H9 (cell line): Measurements from ENCODE around the gene LYRM1. TPM values are rescaled to one million over a fixed set of nuclear protein-coding genes. Genes with fewer than 3 reads are reported as not detected.

Source experiments
- DNase-seq: peaks from one replicate; pipeline ENCODE4 v3.0.0-alpha.2; 2017
- H2AFZ ChIP-seq: one replicate; pipeline ENCODE4 v1.6.1; 2013; ENCODE audit warnings: mild to moderate bottlenecking, low read length, control low read depth, moderate library complexity
- H2AK5ac ChIP-seq: 2 replicates; pipeline ENCODE4 v1.6.1; 2013; ENCODE audit warnings: low read length, control low read depth, mixed read lengths; ENCODE audit not compliant: insufficient read length
- H2BK120ac ChIP-seq: one replicate; pipeline ENCODE4 v1.6.1; 2013; ENCODE audit warnings: low read depth, mild to moderate bottlenecking, low read length, control low read depth, inconsistent platforms; ENCODE audit not compliant: poor library complexity, severe bottlenecking
- H2BK12ac ChIP-seq: 2 replicates; pipeline ENCODE4 v1.6.1; 2013; ENCODE audit warnings: low read length, control low read depth, mixed read lengths, low read depth; ENCODE audit not compliant: insufficient read length
- H2BK15ac ChIP-seq: 2 replicates; pipeline ENCODE4 v1.6.1; 2013; ENCODE audit warnings: low read depth, low read length, control low read depth
- H2BK20ac ChIP-seq: one replicate; pipeline ENCODE4 v1.6.1; 2013; ENCODE audit warnings: low read depth, mild to moderate bottlenecking, low read length, control low read depth, inconsistent platforms; ENCODE audit not compliant: poor library complexity, severe bottlenecking
- H2BK5ac ChIP-seq: 2 replicates; pipeline ENCODE4 v1.6.1; 2013; ENCODE audit warnings: low read length, control low read depth, mixed read lengths; ENCODE audit not compliant: insufficient read length
- H3K14ac ChIP-seq: 2 replicates; pipeline ENCODE4 v1.6.1; 2013; ENCODE audit warnings: low read length, control low read depth; ENCODE audit not compliant: insufficient read depth
- H3K18ac ChIP-seq: 2 replicates; pipeline ENCODE4 v1.6.1; 2013; ENCODE audit warnings: low read depth, mild to moderate bottlenecking, mixed read lengths, low read length, control low read depth; ENCODE audit not compliant: insufficient read length
- H3K23ac ChIP-seq: 2 replicates; pipeline ENCODE4 v1.6.1; 2013; ENCODE audit warnings: low read length, control low read depth, mixed read lengths, low read depth; ENCODE audit not compliant: insufficient read length
- H3K23me2 ChIP-seq: 2 replicates; pipeline ENCODE4 v1.6.1; 2013; ENCODE audit warnings: low read depth, mild to moderate bottlenecking, mixed read lengths, low read length, control low read depth; ENCODE audit not compliant: insufficient read length, poor library complexity, severe bottlenecking
- H3K27ac ChIP-seq: 2 replicates; pipeline ENCODE4 v1.5.1; 2013; ENCODE audit warnings: low read length, control low read depth, mixed read lengths, low read depth; ENCODE audit not compliant: insufficient read length
- H3K27me3 ChIP-seq: 2 replicates; pipeline ENCODE4 v1.6.1; 2013; ENCODE audit warnings: low read length, control low read depth, inconsistent platforms; ENCODE audit not compliant: insufficient read depth
- H3K4ac ChIP-seq: 2 replicates; pipeline ENCODE4 v1.6.1; 2013; ENCODE audit warnings: low read depth, mild to moderate bottlenecking, control low read depth, inconsistent platforms, low read length, moderate library complexity
- H3K4me1 ChIP-seq: 2 replicates; pipeline ENCODE4 v1.6.1; 2013; ENCODE audit warnings: low read length, control low read depth, inconsistent platforms; ENCODE audit not compliant: insufficient read depth
- H3K4me2 ChIP-seq: 2 replicates; pipeline ENCODE4 v1.6.1; 2013; ENCODE audit warnings: low read length, control low read depth, mixed read lengths; ENCODE audit not compliant: insufficient read length, insufficient read depth
- H3K56ac ChIP-seq: 2 replicates; pipeline ENCODE4 v1.6.1; 2013; ENCODE audit warnings: low read depth, mild to moderate bottlenecking, mixed read lengths, low read length, control low read depth; ENCODE audit not compliant: insufficient read length
- H3K79me1 ChIP-seq: 2 replicates; pipeline ENCODE4 v1.6.1; 2013; ENCODE audit warnings: low read depth, mild to moderate bottlenecking, moderate library complexity, low read length, control low read depth, inconsistent platforms; ENCODE audit not compliant: insufficient read depth, poor library complexity, severe bottlenecking
- H3K79me2 ChIP-seq: 2 replicates; pipeline ENCODE4 v1.6.1; 2013; ENCODE audit warnings: low read length, control low read depth, inconsistent platforms; ENCODE audit not compliant: insufficient read depth
- H3K9ac ChIP-seq: 2 replicates; pipeline ENCODE4 v1.6.1; 2013; ENCODE audit warnings: low read length, control low read depth, mixed read lengths; ENCODE audit not compliant: insufficient read length; ENCODE audit errors: extremely low read depth
- H3K9me3 ChIP-seq: one replicate; pipeline ENCODE4 v1.6.1; 2013; ENCODE audit warnings: low read depth, low read length, inconsistent platforms; ENCODE audit not compliant: control insufficient read depth
- H3T11ph ChIP-seq: one replicate; pipeline ENCODE4 v1.6.1; 2013; ENCODE audit warnings: mild to moderate bottlenecking, low read length, control low read depth, inconsistent platforms
- H4K20me1 ChIP-seq: one replicate; pipeline ENCODE4 v1.6.1; 2013; ENCODE audit not compliant: control insufficient read depth, insufficient read length, insufficient read depth
- H4K5ac ChIP-seq: 2 replicates; pipeline ENCODE4 v1.6.1; 2013; ENCODE audit warnings: low read depth, mild to moderate bottlenecking, mixed read lengths, low read length, control low read depth; ENCODE audit not compliant: insufficient read length
- H4K8ac ChIP-seq: replicated peaks from 2 replicates; pipeline ENCODE4 v1.6.1; 2013; ENCODE audit warnings: low read length, control low read depth, mixed read lengths, low read depth; ENCODE audit not compliant: insufficient read length
- H4K91ac ChIP-seq: 2 replicates; pipeline ENCODE4 v1.6.1; 2013; ENCODE audit warnings: low read depth, mild to moderate bottlenecking, moderate library complexity, mixed read lengths, low read length, control low read depth; ENCODE audit not compliant: insufficient read length
- H3K27ac Mint-ChIP-seq, 3 experiments: 2 replicates in 2 of 3; 3 replicates in 1 of 3; pipeline ENCODE4 v1.8.0; 2020 to 2021; ENCODE audit warnings: mixed read lengths in 3 of 3, mild to moderate bottlenecking in 1 of 3, moderate library complexity in 1 of 3
- H3K27me3 Mint-ChIP-seq: 2 replicates; pipeline ENCODE4 v1.8.0; 2021; ENCODE audit warnings: low read depth, mild to moderate bottlenecking, moderate library complexity, mixed read lengths
- H3K36me3 Mint-ChIP-seq, 3 experiments: 2 replicates in 2 of 3; 3 replicates in 1 of 3; pipeline ENCODE4 v1.8.0; 2020 to 2021; ENCODE audit warnings: low read depth in 3 of 3, mixed read lengths in 3 of 3; ENCODE audit not compliant: insufficient read depth in 1 of 3
- H3K4me1 Mint-ChIP-seq, 2 experiments: 2 replicates each; pipeline ENCODE4 v1.8.0; 2020; ENCODE audit warnings: mixed read lengths in 2 of 2
- H3K4me3 Mint-ChIP-seq, 2 experiments: 2 replicates in 1 of 2; 3 replicates in 1 of 2; pipeline ENCODE4 v1.8.0; 2020 to 2021; ENCODE audit warnings: mild to moderate bottlenecking in 2 of 2, mixed read lengths in 2 of 2, moderate library complexity in 1 of 2
- H3K9me3 Mint-ChIP-seq, 2 experiments: 2 replicates in 1 of 2; 3 replicates in 1 of 2; pipeline ENCODE4 v1.8.0; 2020; ENCODE audit warnings: mild to moderate bottlenecking in 2 of 2, mixed read lengths in 2 of 2, moderate library complexity in 1 of 2
- WGBS: extraction: QIAGEN DNeasy Blood & Tissue Kit; methylation state at CpG from one replicate; pipeline ENCODE4 v1.1.7; 2013; ENCODE audit warnings: missing lambda C conversion rate, low lambda C conversion rate, mixed read lengths; ENCODE audit not compliant: insufficient read length; ENCODE audit errors: extremely low coverage; 5-methylcytosine and 5-hydroxymethylcytosine counted together
- total RNA-seq: library from RNA; stranded (reverse); gene quantifications from 2 replicates; pipeline ENCODE4 v1.2.1, GENCODE V29; 2021
- TF ChIP-seq, protein P1 (sequence below): fragments of 200-600 bp; sonication (generic); conservative IDR thresholded peaks from 3 replicates; pipeline ENCODE4 v1.8.0; 2021; ENCODE audit warnings: antibody characterized with exemption, mild to moderate bottlenecking

LYRM1 gene
- total RNA-seq, 1 experiment from 2014 or later, result 9.6 TPM

DNA sequence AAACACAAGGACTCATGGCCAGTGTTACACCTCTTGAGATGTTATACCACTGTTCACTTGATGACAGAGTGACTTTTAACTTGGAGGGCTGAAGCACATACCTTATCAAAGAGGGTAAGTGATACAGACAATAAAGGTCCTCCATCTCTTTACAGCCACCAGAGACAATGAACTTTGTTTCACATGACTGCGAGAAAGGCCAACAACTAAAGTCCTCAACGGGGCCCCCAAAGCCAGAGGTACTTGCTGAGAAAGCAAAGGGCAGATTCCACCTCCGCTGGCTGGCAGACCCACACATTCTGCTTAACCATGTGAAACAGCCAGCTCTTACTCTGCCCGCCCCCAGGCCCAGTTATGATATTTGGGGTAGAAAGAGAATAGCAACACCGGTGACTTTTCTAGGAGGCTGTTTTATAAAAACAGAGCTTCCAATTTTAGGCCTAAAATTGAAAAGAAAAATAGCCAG, 21.9 kb upstream of the LYRM1 start:
- H3K14ac ChIP-seq, result no peak overlapping the region
- Mint-ChIP-seq H3K36me3 (peaks cover 0 to 8% (median 0%) of the 10 kb centered on the region in 3 experiments; a peak in 3 of 7 replicates), H3K9me3 (no peaks in the 10 kb centered on the region), H3K27ac (peak overlapping the region in 2 of 3 experiments; percentile 38 to 52; a peak in 1 of 7 replicates), H3K4me1 (peaks cover 33 to 35% of the 10 kb centered on the region in 2 experiments), H3K27me3 (no peaks in the 10 kb centered on the region), H3K4me3 (no peak overlapping the region)
- no peaks in the 10 kb centered on the region for H3K9me3 ChIP-seq
- H3K79me1 ChIP-seq, result peaks cover 2% of the 10 kb centered on the region
- no CpG with 5 or more reads among the region's 5 CpGs for WGBS
- H3K56ac ChIP-seq, result no peak overlapping the region
- H3K23me2 ChIP-seq, result no peaks in the 10 kb centered on the region
- H3K9ac ChIP-seq, result no peak overlapping the region
- peaks cover 5% of the 10 kb centered on the region; the same call in 1 of the 2 replicates for H3K79me2 ChIP-seq
- H4K20me1 ChIP-seq, result no peaks in the 10 kb centered on the region
- H2BK12ac ChIP-seq, result no peak overlapping the region
- no peak overlapping the region for H2BK15ac ChIP-seq
- TF ChIP-seq, protein P1, sequence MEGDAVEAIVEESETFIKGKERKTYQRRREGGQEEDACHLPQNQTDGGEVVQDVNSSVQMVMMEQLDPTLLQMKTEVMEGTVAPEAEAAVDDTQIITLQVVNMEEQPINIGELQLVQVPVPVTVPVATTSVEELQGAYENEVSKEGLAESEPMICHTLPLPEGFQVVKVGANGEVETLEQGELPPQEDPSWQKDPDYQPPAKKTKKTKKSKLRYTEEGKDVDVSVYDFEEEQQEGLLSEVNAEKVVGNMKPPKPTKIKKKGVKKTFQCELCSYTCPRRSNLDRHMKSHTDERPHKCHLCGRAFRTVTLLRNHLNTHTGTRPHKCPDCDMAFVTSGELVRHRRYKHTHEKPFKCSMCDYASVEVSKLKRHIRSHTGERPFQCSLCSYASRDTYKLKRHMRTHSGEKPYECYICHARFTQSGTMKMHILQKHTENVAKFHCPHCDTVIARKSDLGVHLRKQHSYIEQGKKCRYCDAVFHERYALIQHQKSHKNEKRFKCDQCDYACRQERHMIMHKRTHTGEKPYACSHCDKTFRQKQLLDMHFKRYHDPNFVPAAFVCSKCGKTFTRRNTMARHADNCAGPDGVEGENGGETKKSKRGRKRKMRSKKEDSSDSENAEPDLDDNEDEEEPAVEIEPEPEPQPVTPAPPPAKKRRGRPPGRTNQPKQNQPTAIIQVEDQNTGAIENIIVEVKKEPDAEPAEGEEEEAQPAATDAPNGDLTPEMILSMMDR, result no peak
- H4K5ac ChIP-seq, result no peak overlapping the region
- no peak overlapping the region for H2AFZ ChIP-seq
- H2BK20ac ChIP-seq, result no peak overlapping the region
- H4K91ac ChIP-seq, result no peak overlapping the region
- no peak overlapping the region for H4K8ac ChIP-seq
- no peak overlapping the region for H2AK5ac ChIP-seq
- H3K27ac ChIP-seq, result no peak overlapping the region
- H3T11ph ChIP-seq, result no peak overlapping the region
- no peak overlapping the region for H3K4me2 ChIP-seq
- H3K18ac ChIP-seq, result no peak overlapping the region
- H3K27me3 ChIP-seq, result no peaks in the 10 kb centered on the region
- H3K4me1 ChIP-seq, result no peaks in the 10 kb centered on the region; the same call in 1 of the 2 replicates
- no peak overlapping the region for H3K4ac ChIP-seq
- DNase-seq, result no peak
- no peak overlapping the region for H2BK120ac ChIP-seq
- H2BK5ac ChIP-seq, result no peak overlapping the region
- no peak overlapping the region for H3K23ac ChIP-seq
